A549 treated with ZK216348 at 1 μM for 4 hours (cell line): Measurements from ENCODE around the gene CYP2F1. TPM values are rescaled to one million over a fixed set of nuclear protein-coding genes. Genes with fewer than 3 reads are reported as not detected.

Experiments used
- total RNA-seq: library from RNA; stranded (reverse); fragments of 200-300 nt; extraction: Qiagen RNA extraction; gene quantifications from 5 replicates; pipeline ENCODE4 v1.2.3, GENCODE V29; 2022; ENCODE audit warnings: low read depth

The CYP2F1 gene
- not detected in 5 replicates for total RNA-seq

GRCh38 chr19:41114132-41114531 lies at the start of gene CYP2F1:
Gene CYP2F1, plus strand, starts transcription at chr19:41114432. Its CDS starts 1,757 bp downstream, at chr19:41116189.

GRCh38 chr19:41088151-41088550 lies 26.1 kb upstream of the CYP2F1 start, which contains the start of gene CYP2A13:
Gene CYP2A13, plus strand, starts transcription at chr19:41088451. Its CDS starts 21 bp downstream, at chr19:41088472.

Other genes starting within 250 kb of the CYP2F1 start
- gene CYP2A7, start 232.2 kb upstream of the CYP2F1 start, total RNA-seq, result not detected in 5 replicates
- not detected in 5 replicates for gene CYP2B6, start 123.2 kb upstream of the CYP2F1 start, total RNA-seq
- gene CYP2A13, start 26.0 kb upstream of the CYP2F1 start, total RNA-seq, result not detected in 5 replicates
- 16.4 to 27.1 TPM (median 24.1 TPM) in 5 replicates for gene CYP2S1, start 78.8 kb downstream of the CYP2F1 start, total RNA-seq
- 97.4 to 134 TPM (median 119 TPM) in 5 replicates for gene AXL, start 104.8 kb downstream of the CYP2F1 start, total RNA-seq
- gene HNRNPUL1, start 149.9 kb downstream of the CYP2F1 start, total RNA-seq, result 302 to 342 TPM (median 315 TPM) in 5 replicates
- gene CCDC97, start 195.7 kb downstream of the CYP2F1 start, total RNA-seq, result 27.6 to 48.1 TPM (median 43.8 TPM) in 5 replicates
- gene TGFB1, start 239.5 kb downstream of the CYP2F1 start, total RNA-seq, result 110 to 153 TPM (median 149 TPM) in 5 replicates
- 22.7 to 35.3 TPM (median 29.5 TPM) in 5 replicates for gene B9D2, start 249.7 kb downstream of the CYP2F1 start, total RNA-seq